HS-27A (cell line): Measurements from ENCODE around the gene SAMD13.
"Not testable (repeated sequence)": the region's sequence is repeated elsewhere in the genome, so short reads cannot be mapped to it uniquely, and the experiment has no call there.

Source experiments
- DNase-seq: peaks from one replicate; pipeline ENCODE4 v3.0.0-alpha.2; 2012; ENCODE audit warnings: low read depth, missing footprints

SAMD13 gene

DNA sequence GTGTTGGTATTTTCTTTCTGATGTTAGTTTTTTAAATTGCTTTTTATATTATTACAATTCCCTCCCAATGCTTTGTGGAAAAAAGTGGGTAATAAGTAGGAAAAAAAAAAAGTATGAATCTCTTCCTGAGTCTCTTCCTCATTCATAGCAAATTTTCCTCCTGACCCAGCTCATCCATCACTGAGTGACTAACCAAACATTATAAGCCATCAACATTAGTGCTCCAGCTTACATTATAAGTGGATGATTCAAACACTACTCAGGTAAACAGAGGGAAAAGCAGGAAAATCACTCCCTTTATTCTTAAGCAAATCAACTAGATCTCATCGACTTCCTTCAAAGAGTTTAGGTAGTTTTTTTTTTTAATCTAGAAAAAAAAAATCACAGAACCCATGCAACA, 15.4 kb upstream of the SAMD13 start:
- DNase-seq: no peak

DNA sequence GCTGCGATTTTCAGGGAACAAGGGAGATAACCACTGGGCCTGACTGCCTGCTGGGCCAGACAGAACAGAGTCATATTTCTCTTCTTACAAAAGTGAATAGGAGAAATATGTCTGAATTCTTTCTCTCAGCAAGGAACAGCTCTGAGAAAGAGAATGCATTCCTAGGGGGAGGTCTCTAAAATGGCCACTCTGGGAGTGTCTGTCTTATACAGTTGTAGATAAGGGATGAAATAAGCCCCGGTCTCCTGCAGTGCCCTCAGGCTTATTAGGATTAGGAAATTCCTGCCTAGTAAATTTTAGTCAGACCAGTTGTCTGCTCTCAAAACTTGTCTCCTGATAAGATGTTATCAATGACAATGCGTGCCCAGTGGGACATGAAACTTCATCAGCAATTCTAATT, 14.1 kb upstream of the SAMD13 start:
- DNase-seq: not testable (repeated sequence)

DNA sequence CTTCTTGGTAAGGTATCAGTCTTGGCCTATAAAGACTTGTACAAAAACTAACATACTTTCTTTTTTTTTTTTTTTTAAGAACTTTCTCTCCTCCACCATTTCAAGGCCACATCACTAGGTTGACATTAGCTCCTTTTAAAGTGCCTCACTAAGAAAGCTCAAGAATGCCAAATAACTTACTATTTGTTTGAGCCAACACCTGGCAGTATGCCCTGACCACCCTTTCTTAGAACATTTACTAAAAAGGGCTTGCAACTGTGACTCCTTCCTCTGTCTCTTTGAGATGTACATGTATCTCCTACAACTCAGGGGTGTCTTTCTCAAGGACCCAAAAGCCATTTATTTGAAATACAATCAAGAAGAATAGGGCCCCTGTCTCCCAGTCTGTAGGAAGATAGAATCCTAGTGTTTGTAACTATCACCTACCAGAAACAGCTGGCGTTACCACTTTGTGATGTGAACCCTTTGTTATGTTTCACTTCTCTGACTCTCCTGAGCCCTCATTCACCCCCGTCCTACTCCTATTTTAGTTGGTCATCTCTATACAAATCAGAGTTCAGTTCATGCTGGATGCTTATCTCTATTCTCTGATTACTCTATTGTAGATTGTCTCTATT, 12.2 kb upstream of the SAMD13 start:
- no peak for DNase-seq

DNA sequence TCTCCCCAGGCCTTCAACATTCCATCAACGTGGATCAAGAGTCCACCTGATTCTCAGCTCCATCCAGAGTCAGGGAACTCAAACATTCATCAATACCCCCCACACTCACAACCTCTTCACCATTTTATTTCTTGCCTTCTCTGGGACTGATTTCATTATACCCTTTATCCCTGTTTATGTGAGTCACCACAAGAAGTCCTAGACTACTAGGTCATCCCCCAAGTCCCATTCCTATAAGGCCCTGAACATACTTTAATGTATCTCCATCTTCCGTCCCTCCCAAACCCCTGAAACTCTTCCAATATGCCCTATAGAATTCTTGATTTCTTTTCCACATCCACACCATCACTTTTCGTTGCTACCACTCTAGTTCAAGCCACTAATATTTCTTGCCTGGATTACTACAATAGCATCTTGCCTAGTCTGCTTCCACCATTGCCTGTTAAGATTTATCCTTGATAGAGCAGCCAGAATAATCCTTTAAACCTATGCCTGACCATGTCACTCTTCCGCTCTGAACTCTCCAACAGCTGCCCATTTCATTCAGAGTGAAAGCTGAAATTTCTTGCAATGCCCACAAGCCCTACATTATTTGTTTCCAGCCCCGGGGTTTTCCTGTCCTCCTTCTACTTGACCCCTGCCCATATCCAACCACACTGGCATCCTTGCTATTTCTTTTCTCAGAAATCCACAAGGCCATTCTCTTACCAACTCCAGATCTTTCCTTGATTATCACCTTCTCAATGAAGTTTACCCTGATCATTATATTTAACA, 9.4 kb upstream of the SAMD13 start:
- no peak for DNase-seq

DNA sequence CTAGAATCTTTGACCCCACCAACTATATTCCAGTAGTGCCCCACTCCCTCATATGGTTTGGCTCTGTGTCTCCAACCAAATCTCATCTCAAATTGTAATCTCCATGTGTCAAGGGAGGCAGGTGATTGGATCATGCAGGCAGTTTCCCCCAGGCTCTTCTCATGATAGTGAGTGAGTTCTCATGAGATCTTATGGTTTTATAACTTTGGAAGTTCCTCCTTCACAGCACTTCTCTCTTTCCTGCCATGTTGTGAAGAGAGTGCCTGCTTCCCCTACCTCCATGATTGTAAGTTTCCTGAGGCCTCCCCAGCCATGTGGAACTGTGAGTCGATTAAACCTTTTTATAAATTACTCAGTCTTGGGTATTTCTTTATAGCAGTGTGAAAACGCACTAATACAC, 7.7 kb upstream of the SAMD13 start:
- no peak for DNase-seq

DNA sequence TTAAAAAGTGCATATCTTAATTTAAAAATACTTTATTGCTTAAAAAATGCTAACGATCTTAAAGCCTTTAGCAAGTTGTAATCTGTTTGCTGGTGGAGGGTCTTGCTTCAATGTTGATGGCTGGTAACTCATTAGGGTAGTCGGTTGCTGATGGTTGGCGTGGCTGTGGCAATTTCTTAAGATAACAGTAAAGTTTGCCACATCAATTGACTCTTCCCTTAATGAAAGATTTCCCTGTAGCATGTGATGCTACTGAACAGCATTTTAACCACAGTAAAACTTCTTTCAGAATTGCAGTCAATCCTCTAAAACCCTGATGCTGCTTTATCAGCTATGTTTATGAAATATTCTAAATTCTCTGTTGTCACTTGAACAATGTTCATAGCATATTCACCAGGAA, 6.8 kb upstream of the SAMD13 start:
- no peak for DNase-seq

DNA sequence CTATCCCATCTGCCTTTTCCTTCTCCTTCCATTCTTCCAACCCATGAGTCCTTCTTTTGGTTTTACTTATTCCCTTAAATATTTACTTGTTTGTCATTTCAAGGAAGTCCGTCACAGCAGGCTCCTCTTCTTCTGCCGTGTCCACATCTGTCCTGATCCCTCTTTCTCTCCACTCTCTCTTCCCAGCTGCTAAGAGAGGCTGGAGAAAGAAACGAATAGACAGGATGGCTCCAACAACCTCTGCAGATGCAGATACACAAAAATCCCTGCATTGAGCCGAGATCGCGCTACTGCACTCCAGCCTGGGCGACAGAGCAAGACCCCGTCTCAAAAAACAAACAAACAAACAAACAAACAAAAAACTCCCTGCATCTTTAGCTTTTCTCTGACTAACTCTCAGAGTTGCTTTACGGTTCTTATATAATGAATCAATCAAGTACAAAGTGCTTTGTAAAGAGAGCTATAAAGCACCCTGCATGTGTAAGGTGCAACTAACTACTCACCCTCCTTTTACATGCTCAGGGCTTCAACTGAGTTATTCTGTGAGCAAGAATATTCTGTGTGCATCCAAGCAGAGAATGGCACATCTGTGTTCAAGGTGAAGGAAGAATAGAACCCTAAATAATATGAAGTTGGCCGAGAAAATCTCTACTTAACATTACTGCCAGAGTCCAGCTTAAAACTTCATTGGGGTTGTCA, 3.8 kb upstream of the SAMD13 start:
- DNase-seq: no peak

DNA sequence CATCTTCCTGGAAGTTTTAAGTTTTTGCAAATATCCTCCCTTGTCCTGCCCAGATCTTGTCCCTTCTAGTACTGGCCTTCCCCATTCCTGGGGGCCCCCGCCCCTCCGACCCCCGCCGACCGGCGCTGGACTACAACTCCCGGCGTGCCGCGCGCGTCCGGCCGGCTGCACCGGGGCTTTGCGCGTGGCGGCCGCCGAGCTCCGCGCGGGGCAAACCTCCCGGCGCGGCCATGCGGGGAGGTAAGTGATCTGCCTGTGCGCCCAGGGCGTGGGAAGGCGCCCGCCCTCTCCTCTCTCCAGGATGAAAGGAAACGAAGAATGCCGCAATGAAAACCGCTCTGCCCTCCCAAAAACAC, 3.2 kb upstream of the SAMD13 start:
- DNase-seq: peak; percentile 19

DNA sequence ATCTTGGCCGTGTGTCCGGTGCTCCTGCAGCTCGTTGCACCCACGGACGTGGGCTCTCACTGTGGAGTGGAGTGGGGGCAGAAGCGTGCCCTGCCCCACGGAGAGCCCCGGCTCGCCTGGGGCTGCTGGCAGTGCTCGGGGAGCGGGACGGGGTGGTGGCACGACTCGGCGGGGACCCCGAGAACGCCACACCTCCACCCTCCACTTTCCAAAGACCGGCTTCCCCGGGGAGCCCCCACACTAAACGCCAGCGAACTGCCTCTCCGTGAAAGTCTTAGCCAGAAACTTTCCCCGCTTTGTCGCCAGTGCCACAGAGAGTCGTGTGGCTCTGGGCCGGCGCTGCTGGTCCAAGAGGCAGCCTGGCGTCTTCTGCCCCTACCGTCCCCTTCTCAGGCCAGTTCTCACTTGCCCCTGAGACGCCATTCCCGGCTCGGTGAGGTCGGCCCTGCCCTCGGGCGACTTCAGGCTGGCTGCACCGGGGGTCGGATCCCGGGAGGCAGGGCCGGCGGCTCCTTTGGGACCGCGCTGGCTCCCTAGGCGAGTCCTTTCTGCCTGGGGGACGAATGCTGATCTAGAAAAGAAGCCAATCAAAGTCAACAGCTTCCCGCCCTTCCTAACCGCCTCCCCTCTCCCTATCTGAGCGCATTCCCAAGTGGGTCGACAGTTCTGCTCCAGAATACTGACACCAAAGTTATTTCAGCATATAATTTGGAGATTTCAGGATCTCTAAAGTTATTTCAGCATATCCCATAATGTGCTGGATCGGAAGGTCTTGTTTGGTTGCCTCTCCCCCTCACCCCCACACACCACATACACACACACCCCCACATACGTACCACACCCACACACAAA, 2.6 kb upstream of the SAMD13 start:
- DNase-seq: peak; percentile 15

DNA sequence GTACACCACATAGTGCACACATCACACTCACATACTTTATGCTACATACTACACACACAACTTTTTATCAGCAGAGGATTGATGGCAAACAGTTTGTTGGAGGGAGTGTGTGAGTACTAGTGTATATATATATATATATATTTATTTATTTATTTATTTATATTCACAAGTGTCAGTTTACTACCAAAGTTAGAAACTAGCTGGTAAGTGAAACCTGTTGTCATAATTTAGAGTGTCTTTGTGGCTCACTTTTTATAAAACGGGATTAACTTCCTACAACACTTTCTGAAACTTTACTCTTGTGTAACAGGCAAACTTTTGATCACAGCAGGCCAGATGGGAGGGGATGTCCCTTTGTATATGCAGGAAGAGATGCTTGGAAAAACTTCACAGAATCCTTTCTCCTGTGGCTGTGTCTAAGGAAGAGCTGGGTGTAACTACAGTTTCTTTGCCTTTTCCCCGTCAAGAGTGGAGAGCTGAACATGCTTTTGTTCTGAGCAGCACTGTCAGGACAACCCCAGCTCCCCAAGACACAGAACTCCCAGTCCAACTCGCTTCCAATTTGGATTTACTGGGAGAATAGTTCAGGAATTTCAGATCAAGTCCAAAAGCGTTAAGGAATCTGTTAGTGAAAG, 1.9 kb upstream of the SAMD13 start:
- DNase-seq: no peak

DNA sequence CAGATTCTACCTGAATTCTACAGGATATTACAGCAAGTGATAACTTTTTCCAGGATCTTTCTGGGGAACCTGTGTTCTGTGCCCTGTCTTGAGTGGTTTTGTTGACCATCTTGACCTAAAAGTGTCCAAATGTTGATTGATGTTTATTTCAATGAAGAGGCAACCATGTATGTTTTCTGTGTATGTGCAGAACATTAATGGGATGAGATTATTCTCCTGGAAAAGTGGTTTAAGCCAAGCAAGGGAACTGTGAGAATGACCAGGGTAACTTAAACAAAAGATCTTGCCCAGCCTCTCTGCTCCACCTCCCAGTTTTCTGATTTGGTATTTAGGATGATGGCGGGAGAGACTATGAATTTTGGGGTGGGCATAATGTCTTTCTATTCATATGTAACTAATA, 1.0 kb upstream of the SAMD13 start:
- no peak for DNase-seq

DNA sequence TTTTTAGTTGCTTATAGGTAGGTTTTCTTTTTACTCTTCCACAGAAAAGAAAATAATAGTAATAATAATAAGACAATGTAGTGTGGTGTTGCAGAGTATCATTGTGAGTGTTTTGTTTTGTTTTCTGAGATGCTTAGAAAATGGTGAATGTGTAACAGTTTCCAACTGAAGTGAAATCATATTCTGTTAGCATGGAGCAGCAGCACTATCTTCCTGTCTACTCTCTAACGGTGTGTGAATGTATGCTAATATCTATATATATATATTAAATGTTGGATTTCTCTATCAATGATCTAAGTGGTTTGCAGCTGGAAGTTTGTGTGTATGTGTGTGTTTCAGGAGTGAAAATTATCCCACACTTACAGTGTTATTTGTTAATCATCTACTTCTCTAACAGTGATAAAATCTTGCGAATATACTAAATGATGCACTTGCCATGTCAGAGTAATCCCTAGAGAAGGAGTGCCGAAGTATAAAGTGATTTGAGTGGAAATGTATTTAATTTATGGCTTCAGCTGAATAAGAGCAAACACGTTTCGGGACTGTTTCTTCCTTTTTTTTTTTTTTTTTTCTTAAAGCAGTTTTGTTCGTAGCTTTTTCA, 377 bp downstream of the SAMD13 start:
- DNase-seq: no peak

DNA sequence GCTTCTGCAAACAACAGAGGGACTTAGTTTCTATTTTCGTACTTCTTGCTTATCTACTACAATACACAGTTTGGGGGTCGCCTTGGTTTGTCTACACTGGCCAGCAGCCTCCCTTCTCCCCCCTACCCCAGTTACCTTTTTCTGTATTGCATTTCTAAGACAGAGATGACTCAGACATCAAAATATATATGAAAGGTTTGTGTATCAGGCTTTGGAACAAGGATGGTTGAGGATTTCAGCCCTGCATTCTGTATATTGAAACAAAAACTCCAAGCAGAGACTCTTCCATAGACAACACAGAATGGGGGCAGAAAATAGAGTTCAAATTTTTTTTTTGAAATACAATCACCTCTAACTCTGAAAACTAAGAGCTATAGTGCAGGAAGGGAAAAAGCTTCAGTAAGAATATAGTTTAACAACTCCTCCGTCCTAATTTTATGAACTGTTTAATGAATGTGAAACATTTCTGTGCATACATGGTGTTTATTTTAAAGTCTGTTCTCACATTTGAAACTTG, 1.9 kb downstream of the SAMD13 start:
- DNase-seq: no peak

DNA sequence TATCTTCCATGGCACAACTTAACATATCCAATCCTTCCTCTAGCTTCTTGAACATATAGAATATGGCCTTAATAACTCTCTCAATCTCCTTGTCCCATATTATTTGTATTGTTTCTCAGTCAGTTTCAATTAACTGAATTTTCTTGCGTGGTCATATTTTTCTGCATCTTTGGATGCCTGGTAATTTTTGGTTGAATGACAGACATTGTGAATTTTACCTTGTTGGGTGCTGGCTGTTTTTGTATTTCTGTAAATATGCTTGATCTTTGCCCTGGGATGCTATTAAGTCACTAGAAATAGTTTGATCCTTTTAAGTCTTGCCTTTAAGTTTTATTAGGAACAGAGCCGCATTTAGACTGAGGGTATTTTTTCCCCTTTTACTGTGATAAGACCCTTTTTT, 5.9 kb downstream of the SAMD13 start:
- no peak for DNase-seq

DNA sequence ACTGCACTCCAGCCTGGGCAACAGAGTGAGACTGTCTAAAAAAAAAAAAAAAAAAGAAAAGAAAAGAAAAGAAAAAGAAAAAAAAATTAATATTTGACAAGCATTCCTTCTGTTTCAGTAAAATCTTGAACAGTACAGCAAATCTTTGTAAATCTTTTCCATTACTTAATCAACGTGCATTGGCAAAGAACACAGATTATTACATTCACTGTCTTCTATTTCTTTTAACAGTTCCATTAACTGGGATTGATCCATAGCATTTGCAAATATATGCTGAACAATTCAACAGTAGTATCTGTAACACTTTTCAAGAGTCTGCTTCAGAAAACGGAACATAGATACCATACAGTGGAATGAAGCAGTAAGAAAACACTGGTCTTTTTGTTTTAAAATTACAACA, 9.8 kb downstream of the SAMD13 start:
- DNase-seq: no peak

DNA sequence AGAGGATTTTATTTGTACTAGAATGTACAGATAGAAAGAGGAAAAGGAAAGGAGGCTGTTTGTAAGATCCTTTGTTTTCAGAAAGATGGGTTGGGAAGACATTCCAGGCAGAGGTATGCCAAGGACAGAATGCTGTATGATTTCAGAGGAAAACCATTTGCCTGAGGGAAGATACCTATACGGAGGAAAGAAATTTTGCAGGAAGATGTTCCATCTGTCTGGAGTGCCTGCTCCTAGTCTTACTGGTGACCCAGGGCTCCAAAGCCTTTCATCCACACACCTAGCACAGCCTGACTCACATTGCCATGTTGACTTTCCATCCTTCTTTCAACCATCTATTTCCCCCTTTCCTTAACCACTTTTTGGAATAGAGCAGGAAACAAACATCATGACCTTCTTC, 18.2 kb downstream of the SAMD13 start:
- no peak for DNase-seq

DNA sequence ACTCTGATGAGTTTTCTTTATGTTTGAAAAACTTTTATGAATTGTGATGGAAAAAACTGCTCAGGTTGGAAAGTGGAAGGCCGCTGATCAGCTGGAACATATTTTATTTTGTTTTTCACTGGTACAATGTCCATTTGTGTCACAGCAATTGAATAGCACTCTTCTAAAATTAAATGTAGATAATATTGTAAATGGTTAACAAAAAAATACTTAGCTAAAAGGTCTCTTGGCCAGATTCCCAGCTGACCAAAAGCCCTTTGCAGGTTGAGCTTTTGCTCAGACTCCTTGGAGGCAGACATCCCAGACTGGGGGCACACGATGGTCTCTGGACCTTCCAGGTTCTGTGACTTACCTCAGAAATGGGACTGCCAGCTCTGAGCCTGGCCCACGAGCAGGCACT, 26.3 kb downstream of the SAMD13 start:
- no peak for DNase-seq

DNA sequence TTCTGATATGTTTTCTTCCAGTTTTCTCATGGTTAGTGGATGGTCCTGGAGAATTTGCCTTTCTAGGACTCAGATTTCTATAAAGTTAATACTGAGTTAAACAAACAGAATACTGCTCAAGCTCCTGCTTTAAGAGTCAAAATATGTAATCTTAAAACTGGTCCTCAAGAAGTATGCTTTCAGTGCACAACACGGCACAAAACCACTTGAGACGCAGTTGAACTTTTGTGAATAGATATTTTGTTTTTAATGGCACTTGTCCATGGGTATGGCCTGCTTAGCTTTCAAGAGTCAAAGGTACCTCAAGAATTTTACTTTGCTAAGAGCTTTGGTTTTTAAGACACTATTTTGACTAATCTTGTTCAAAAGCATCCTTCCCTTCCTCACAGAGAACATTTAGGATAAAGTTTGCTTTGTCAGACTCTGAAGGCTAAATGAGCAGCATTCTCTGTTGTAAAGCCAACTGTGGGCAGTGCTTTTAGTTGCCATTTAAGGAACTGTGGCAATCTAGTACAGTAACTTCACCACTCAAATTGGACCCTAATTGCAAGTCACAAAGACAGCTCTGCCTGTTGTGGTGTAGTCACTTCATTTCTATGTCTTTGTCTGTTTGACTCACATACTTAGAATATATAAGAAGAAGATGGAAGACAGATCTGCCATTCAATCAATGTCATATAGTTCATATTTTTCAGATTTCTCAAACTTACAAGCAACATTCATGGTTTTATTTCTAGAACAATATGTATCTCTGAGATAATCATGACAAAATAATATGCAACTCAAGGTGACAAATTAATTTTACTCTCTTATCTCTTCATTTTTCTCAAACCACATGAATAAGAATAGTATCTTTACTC, 28.8 kb downstream of the SAMD13 start:
- no peak for DNase-seq

DNA sequence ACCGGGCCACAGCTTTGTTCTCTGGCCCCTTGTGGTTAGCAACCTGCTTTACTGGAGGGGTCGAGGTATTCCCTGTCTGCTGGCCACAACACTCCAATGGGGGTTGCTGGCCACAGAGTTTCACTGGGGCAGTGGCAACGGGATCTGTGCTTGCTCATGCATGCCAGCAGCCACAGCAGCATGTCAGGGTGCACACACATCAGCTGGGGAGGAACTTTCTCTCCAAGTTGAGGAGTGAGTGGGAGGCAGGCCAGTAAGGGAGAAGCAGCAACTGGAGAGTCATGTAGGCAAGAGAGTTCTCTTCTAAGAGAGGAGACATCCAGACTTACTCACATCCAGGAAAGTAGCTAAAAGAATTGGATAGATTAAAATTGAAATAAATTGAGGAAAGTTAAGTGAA, 38.0 kb downstream of the SAMD13 start:
- no peak for DNase-seq

DNA sequence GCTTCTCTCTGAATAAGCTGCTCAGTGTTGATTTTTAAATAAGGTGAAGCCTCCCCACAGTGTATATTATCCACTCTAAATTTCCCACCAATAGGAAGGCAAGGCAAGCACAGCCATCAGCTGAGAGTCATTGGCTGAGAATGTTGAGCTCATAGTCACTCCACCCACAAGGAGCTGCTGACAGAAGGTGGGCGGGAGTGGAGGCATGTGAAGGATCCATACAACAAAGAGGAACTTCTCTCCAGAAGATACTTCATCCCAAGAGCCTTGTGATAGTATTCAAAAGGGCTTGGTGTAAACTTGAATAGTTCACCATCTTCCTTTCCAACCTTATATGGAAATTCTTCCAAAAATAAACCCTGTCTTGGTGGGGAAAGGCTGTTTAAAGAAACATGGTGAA, 42.8 kb downstream of the SAMD13 start:
- DNase-seq: no peak
